Esophagus muscularis mucosa (tissue), 4 donors: ENCODE results near the gene ZNF468. TPM values are rescaled to one million over a fixed set of nuclear protein-coding genes. Genes with fewer than 3 reads are reported as not detected.
"Not testable (repeated sequence)": the region's sequence is repeated elsewhere in the genome, so short reads cannot be mapped to it uniquely, and the experiment has no call there.

Experiments used
- DNase-seq: peaks from one replicate; pipeline ENCODE4 v3.0.0-alpha.2; 2017; ENCODE audit errors: extremely low spot score
- H3K27ac ChIP-seq, 4 donors: fragments of 200-600 bp; sonication (generic); replicated peaks in 1 of 4; 1 replicate in 3 of 4; 2 replicates in 1 of 4; pipeline ENCODE4 v1.5.1; 2016 to 2019; ENCODE audit warnings: mild to moderate bottlenecking in 1 of 4
- H3K27me3 ChIP-seq, 4 donors: fragments of 200-600 bp; sonication (generic); one replicate each; pipeline versions ENCODE4 v1.5.1 to v1.6.0; 2016 to 2019
- H3K36me3 ChIP-seq, 4 donors: fragments of 200-600 bp; sonication (generic); one replicate each; pipeline ENCODE4 v1.5.1; 2016 to 2019
- H3K4me1 ChIP-seq, 4 donors: fragments of 200-600 bp; sonication (generic); one replicate each; pipeline ENCODE4 v1.5.1; 2016 to 2019
- H3K4me3 ChIP-seq, 4 donors: fragments of 200-600 bp; sonication (generic); 1 replicate in 2 of 4; 2 replicates in 2 of 4; pipeline ENCODE4 v1.5.1; 2016 to 2019; ENCODE audit warnings: mild to moderate bottlenecking in 4 of 4, moderate library complexity in 1 of 4
- H3K9me3 ChIP-seq, 4 donors: fragments of 200-600 bp; sonication (generic); 1 replicate in 3 of 4; 2 replicates in 1 of 4; pipeline ENCODE4 v1.5.1; 2016 to 2019
- EP300 ChIP-seq: sonication (generic); formaldehyde crosslinking; IDR thresholded peaks from one replicate; pipeline ENCODE4 v1.6.1; 2017; ENCODE audit warnings: antibody characterized with exemption
- POLR2A ChIP-seq: fragments of 450-650 bp; IDR thresholded peaks from one replicate; pipeline ENCODE4 v1.6.1; 2017; ENCODE audit warnings: antibody characterized with exemption, moderate library complexity, mild to moderate bottlenecking, low read depth
- POLR2AphosphoS5 ChIP-seq, 2 donors: sonication (generic); formaldehyde crosslinking; IDR thresholded peaks; one replicate each; pipeline ENCODE4 v1.6.1; 2017; ENCODE audit warnings: antibody characterized with exemption in 2 of 2
- WGBS: methylation state at CpG from one replicate; pipeline ENCODE4 v1.1.5; 2018; 5-methylcytosine and 5-hydroxymethylcytosine counted together
- intact Hi-C: fragments of 100-400 bp; cut with DNase I; formaldehyde crosslinking; loops from one replicate; pipeline ENCODE4 v1.15.1; 2023
- total RNA-seq, 4 donors: library from RNA; depleted of rRNA; stranded (reverse); fragments of >200 nt; gene quantifications; one replicate each; pipeline versions ENCODE4 v1.1.0 to v1.2.1, GENCODE V29; 2016
- TF ChIP-seq, protein P1 (sequence below), 3 experiments: fragments of 200-600 bp in 2 of 3; fragments of 450-650 bp in 1 of 3; sonication (generic) in 2 of 3; IDR thresholded peaks; one replicate each; pipeline ENCODE4 v1.5.1; 2017 to 2019; ENCODE audit warnings: antibody characterized with exemption in 3 of 3, mild to moderate bottlenecking in 2 of 3, moderate library complexity in 1 of 3

The ZNF468 gene
- total RNA-seq, 4 donors from 2014 or later, result 7.5 to 13.3 (median 11.0) TPM

DNA sequence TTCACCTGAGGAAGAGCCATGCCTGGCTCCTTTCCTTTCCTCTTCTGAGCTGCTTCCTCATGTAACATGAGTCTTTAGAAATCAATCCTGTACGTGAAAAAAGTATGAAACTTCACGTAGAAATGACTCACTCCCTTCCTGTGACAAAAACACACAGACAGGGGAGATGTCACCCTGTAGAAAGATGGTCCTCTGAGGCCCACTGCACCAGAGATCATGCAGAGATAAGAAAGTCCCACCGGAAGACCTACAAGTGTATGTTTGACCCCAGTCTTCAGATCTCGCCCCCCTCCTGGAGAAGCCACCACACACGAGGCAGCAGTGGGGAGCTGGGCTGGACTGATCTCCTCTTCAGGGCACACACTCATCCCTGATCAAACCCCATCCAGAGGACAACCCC is 23.9 kb downstream of the ZNF468 start:
- 62% methylated on average over 5 of the region's 5 CpGs for WGBS
- peaks cover 0 to 12% (median 7%) of the 10 kb centered on the region in 4 donors for H3K9me3 ChIP-seq
- intact Hi-C loops, H3K36me3 ChIP-seq, H3K4me3 ChIP-seq, H3K4me1 ChIP-seq, H3K27ac ChIP-seq, H3K27me3 ChIP-seq, DNase-seq: not testable (repeated sequence)

- H3K27me3 ChIP-seq, H3K27ac ChIP-seq, H3K4me1 ChIP-seq, H3K4me3 ChIP-seq, DNase-seq, H3K36me3 ChIP-seq, H3K9me3 ChIP-seq, intact Hi-C loops: not testable (repeated sequence)
- 85% methylated on average over 7 of the region's 7 CpGs for WGBS
Measured at GRCh38 chr19:52829866-52830265, 27.6 kb downstream of the ZNF468 start.

DNA sequence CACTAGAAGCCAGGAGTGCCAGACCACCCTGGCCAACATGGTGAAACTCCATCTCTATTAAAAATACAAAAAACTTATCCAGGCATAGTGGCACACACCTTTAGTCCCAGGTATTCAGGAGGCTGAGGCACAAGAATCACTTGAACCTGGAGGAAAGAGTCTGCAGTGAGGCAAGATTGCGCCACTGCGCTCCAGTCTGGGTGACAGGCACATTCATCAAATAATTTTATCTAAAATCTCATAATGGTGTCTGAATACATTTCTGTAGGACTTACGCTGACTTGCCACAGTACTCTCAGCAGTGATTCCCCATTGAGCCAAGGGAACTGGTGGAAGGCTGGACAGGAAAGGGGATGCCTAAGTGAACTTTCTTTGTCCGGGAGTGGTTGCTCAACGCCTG is 31.7 kb downstream of the ZNF468 start:
- Histone ChIP-seq H3K36me3 (no peaks in the 10 kb centered on the region), H3K9me3 (no peaks in the 10 kb centered on the region), H3K27me3 (no peaks in the 10 kb centered on the region), H3K4me1 (peaks cover 0 to 2% (median 1%) of the 10 kb centered on the region in 4 donors), H3K4me3 (no peak overlapping the region), H3K27ac (no peak overlapping the region)
- intact Hi-C loops, result no loop called here
- WGBS, result 90% methylated on average over 5 of the region's 5 CpGs
- no peak for DNase-seq
- TF ChIP-seq EP300 (no peak), POLR2AphosphoS5 (IDR thresholded peaks at IDR 0.05) (no peak), POLR2A (no peak)
- TF ChIP-seq, protein P1, sequence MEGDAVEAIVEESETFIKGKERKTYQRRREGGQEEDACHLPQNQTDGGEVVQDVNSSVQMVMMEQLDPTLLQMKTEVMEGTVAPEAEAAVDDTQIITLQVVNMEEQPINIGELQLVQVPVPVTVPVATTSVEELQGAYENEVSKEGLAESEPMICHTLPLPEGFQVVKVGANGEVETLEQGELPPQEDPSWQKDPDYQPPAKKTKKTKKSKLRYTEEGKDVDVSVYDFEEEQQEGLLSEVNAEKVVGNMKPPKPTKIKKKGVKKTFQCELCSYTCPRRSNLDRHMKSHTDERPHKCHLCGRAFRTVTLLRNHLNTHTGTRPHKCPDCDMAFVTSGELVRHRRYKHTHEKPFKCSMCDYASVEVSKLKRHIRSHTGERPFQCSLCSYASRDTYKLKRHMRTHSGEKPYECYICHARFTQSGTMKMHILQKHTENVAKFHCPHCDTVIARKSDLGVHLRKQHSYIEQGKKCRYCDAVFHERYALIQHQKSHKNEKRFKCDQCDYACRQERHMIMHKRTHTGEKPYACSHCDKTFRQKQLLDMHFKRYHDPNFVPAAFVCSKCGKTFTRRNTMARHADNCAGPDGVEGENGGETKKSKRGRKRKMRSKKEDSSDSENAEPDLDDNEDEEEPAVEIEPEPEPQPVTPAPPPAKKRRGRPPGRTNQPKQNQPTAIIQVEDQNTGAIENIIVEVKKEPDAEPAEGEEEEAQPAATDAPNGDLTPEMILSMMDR (IDR thresholded peaks at IDR 0.05), result no peak

DNA sequence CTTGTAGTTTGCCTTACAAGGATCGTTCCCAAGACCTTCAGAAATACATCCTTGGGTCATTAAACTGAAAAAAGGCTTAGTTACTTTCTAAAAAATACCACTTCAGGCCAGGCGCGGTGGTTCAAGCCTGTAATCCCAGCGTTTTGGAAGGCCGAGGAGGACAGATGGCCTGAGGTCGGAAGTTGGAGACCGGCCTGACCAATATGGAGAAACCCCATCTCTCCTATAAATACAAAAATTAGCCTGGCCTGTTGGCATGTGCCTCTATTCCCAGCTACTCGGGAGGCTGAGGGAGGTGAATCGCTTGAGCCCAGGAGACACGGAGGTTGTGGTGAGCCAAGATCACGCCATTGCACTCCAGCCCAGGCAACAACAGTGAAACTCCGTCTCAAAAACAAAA is 33.7 kb downstream of the ZNF468 start:
- 96% methylated on average over 12 of the region's 12 CpGs for WGBS
- TF ChIP-seq EP300, result no peak
- no peak for TF ChIP-seq POLR2AphosphoS5 (IDR thresholded peaks at IDR 0.05)
- TF ChIP-seq, protein P1 (IDR thresholded peaks at IDR 0.05), result no peak
- no peak for TF ChIP-seq POLR2A
- H3K27me3 ChIP-seq, result no peaks in the 10 kb centered on the region
- no peak overlapping the region for H3K27ac ChIP-seq
- intact Hi-C loops, result loop anchor here (5.0 kb wide), 1 partner anchor 34 kb away; the partner anchor contains the start of gene ZNF468
- no peak for DNase-seq
- H3K4me1 ChIP-seq, result peaks cover 0 to 9% (median 6%) of the 10 kb centered on the region in 4 donors
- H3K36me3 ChIP-seq, result no peaks in the 10 kb centered on the region
- H3K9me3 ChIP-seq, result no peaks in the 10 kb centered on the region
- no peak overlapping the region for H3K4me3 ChIP-seq

DNA sequence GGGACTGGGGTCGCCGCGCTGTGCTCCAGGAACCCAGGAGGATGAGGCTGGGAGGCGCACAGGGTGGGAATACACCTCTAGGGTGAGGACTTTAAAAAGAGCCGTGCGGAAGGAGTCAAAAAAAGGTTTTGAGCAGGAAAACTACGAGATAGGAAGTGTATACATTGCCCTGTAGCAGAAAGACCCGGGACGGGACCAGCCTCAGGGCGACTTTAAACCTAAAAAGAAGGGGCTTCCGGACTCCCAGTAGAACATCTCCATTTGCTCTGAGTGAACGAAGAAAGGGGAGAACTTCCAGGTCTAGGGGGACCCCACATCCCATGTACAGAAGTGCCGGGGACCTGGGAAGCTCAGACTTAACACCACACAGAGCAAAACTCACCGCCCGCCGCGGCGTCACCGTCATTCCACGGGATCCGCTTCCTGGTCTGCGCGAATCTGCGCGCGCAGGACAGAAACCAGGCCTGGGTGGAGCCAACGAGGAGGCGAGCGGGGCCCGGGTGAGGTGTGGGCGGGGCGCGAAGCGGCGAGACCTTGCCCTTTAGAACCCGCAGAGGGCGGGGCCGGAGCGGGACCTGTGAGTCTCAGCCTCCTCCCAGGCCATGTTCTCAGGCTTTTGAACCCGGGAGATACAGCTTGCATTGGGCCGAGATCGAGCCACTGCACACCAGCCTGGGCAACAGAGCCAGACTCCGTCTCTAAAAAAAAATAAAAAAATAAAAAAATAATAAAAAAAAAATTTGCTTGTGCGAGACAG is 36.0 kb downstream of the ZNF468 start, which contains the start of gene ZNF28:
Gene ZNF28 (minus strand): TSS at position 430 of the 757 bp plus-strand sequence. CDS start 3,675 bp downstream, outside the sequence.
- intact Hi-C loops, result loop anchor here (5.0 kb wide), 1 partner anchor 36 kb away; the partner anchor contains the start of gene ZNF468
- not testable (repeated sequence) for H3K27me3 ChIP-seq, H3K4me1 ChIP-seq, DNase-seq, H3K9me3 ChIP-seq
- TF ChIP-seq POLR2AphosphoS5 (IDR thresholded peaks at IDR 0.05), result peak; percentile 35 to 65
- peak within 1 kb of the TSS; percentile 61 to 72 (median 66) for H3K4me3 ChIP-seq
- H3K36me3 ChIP-seq, result peaks cover 3 to 19% (median 15%) of the 10 kb centered on the region in 4 donors
- H3K27ac ChIP-seq, result peak within 1 kb of the TSS; percentile 68 to 84 (median 76)
- WGBS, result under 1% methylated on average over 17 of the region's 44 CpGs

- not testable (repeated sequence) for H3K4me1 ChIP-seq, DNase-seq, H3K9me3 ChIP-seq, H3K27me3 ChIP-seq
- Histone ChIP-seq H3K27ac (peak overlapping the region; percentile 68 to 84 (median 76)), H3K4me3 (peak overlapping the region; percentile 61 to 72 (median 66)), H3K36me3 (peaks cover 4 to 27% (median 22%) of the 10 kb centered on the region in 4 donors)
- 8% methylated on average over 17 of the region's 19 CpGs for WGBS
- intact Hi-C loops, result loop anchor here (5.0 kb wide), 1 partner anchor 37 kb away; the partner anchor contains the start of gene ZNF468
Measured at GRCh38 chr19:52820472-52821203, 36.8 kb downstream of the ZNF468 start.
